DMS 273 treated with DMSO at 0.1 percent for 48 hours (cell line): ENCODE measurements around the gene STARD10.

Source experiments
- DNase-seq: peaks from one replicate; lab custom pipeline; 2025; lab: John Stamatoyannopoulos, UW

Gene STARD10

DNA sequence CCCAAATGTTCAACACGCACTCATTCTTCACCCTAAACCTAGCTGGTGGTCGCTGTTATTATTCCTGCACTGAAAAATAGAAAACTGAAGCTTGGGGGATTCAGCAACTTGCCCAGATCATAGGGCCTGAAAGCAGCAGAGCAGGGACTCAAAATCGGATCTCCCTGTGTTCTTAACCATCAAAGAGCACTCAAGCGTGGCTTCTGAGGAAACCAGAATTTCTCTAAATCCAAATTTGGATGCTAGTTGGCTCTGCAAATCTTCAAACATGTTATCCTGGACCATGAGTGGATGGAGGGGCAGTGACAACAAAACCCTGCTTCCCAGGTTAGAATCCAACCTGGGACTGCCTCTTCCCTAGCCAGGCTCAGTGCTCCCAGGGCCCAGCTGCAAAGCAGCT, 30.0 kb downstream of the STARD10 start:
- DNase-seq = no peak

DNA sequence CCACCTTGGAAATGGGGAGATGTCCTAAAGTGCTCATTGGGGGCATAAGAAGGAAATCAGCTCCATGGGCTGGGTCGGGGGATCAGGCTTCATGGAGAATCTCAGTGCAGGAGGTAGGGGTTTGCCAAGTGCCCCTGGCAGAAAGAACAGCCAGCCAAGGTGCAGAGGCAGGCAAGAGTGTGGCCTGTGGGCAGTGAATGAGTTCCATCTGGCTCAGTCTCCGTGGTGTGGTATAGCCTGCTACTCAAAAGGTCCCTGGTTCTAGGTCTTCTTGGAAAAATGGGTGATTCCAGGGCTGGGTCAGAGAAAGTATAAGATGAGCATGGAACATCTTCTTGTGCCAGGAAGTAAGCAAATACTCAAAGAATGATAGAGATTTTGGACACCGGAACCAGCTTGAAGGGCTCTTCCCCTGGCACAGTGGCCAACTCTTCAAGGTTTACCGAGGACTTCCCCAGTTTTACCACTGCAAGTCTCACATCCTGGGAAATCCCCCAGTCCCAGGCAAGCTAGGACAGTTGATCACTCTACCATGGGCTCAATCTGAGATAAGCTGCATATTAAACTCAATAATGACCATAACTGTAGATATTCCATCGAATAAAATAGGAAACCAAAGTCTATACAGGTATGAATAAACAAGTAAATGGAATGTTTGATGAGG, 31.1 kb downstream of the STARD10 start:
- DNase-seq = no peak

DNA sequence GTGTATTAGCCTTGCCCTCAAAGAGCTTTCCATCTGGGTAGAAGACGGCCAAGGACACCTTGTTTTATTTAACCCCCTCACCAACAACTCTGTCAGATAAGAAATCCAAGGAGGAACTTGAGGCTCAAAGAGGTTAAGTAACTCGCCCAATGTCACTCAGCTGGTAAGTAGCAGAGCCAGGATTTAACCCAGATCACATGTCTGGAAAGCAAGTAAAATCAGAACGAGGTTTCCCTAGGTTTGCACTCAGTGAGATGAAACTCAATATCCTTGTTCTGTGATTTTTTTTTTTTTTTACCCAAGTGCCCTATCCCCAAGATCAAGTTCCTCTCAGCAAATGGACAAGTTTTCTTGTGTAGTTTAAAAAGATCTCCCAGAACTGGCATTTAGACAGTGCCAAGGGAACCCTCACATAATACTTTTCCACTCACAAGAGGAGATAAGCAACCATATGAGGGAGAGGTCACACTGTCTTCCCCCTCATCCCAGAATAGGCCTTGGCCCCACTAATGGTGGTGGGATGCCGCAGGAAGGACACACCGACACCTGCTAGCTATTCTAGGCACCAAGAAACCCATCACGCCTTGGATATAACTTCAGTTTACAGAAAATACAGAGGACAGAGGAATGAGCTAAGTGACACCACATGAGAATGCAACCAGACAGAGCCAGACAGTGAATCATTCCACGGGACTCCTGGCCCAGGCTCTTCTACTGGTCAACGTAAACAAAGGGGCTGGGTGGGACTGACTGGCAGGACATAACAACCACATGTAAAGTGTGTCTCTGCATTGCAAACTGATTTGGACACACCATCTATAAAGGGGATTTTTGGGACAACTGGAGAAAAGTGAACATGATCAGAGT, 33.1 kb downstream of the STARD10 start:
- DNase-seq = no peak

- no peak for DNase-seq
Observed at GRCh38 chr11:72759468-72759985, 34.3 kb downstream of the STARD10 start.

DNA sequence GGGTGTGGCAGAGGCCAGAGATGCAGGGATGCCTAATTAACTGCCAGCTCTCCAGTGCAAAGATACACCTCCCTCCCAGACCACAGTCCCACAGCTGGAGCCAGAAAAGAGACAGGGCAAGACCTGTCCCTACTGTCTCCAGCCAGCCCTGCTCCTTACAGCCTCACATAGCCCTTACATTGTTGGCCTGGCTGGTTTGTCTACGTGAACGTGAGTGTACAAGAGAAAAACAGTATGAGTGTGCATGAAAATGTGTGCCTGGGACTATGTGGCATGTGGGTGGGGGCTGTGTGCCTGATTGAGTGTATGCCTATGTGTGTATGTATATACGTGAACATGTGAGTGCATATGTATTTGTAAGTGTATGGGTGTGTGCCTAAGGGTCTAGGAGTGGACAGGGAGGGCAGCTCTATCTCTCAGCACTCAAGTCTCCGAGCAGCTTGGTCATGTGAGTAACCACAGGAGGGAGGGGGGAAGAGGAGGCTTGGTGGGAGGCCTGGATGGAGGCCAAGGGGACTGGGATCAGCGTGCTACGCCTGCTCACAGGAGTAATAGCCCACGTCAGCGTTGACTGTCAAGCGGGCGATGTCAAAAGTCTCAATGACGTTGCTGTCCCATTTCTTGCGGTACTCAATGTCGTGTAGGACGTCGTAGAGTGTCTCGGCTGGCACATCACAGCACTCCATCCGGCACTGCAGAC, 35.0 kb downstream of the STARD10 start:
- no peak for DNase-seq

GRCh38 chr11:72758304-72758689, 35.5 kb downstream of the STARD10 start:
- no peak for DNase-seq

DNA sequence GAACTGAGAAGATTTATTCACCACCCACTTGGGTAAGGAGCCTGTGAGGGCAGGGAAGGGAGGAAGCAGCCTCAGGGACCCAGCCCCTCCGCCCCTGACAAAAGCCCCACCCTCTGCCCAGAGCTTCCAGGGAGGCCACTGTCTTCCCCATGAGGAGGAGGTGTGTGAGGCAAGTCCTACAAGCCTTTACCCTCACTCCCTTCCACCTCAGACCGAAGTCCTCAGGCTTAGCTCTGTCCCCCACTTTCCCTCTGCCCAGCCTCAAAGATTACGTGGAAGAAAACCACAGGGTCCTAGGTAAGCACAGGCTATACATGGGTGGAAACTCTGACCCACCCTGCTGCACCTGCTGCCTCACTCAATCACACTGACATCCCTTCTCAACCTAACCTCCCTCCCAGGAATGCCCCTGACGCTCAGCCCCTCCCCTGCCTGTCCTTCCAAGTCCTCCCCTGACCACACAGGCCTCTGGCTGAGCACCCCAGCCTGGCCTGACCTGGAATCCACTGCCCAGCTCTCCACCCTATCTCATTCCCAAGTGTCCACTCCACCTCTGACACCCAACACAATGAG, 38.0 kb downstream of the STARD10 start:
- no peak for DNase-seq

DNA sequence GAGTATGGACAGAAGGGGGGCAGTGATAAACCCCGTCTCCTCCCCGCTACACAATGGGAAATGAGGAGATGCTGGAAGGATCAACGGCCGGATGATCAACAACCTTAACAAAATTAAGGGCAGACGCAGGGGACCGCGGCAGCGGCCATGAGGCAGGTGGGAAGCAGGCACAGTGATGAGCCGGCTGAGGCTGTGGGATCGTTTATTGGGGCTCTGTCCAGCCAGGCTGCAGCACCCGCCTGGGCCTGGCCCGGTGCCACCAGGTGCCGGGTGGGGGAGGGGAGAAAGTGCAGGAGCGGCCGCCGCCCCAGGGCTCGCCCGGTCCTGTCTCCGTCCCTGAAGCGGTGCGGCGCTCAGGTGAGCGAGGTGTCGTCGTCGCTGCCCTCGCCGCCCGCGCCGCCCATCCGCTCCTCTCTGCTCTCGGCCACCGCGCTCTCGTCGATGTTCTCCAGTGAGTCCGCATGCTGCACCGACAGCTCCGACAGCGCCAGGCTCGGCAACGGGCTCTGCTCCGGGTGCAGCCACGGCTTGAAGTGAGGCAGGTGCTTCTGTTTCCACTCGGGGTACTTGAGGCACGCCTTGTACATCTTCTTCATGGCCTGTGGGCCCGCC, 39.2 kb downstream of the STARD10 start:
- DNase-seq = no peak

DNA sequence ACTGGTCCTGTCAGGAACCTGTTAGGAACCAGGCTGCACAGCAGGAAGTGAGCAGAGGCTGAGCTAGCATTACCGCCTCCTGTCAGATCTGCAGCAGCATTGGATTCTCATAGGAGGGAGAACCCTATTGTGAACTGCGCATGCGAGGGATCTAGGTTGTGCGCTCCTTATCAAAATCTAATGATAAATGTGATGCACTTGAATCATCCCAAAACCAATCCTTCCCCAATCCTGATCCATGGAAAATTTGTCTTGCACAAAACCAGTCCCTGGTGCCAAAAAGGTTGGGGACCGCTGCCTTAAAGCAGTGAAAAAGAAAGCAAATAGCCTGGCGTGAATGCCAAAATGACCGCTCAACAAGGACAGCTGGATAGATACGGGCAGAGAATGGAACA, 39.7 kb downstream of the STARD10 start:
- DNase-seq = no peak

DNA sequence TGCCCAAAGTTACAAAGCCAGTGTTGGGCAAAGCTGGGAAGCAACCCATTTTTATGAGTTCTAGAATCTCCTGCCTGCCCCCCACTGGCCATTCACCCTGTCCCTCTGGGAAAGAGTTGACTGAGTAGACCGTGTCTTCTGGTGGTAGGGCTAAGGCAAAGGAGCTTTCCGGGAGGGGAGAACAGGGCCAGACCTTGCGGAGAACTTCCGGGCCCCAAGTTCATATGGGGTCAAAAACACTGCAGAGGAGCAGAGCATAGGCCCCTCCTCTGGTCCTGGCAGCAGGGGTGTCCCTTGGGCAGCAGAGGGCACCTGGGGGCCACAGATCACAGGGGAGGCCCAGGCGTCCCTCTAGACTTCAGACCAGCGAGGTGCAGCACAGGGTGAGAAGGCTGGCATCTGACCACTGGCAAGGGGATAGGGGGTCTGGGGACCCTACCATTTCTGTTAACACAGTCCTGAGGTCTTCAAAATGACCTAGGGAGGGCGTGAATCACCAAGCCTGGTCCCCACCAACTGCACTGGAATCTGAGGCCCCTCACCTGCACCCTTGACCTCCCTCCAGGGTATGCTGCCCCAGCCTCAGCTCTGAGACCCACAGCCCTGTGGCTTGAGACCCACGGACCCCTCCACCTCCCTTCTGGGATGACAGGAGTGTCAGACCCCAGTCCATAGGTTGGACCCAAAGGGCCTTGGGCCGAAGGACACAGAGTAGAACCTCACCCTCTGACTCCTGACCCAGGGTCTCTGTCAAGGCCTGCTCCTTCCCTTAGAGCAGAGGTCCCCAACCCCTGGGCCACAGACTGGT, 40.3 kb downstream of the STARD10 start:
- DNase-seq = no peak

GRCh38 chr11:72752088-72752914, 41.5 kb downstream of the STARD10 start, which contains the start of gene ARAP1:
Gene ARAP1 (minus strand): TSS chr11:72752408. CDS start chr11:72727128, 25,280 bp downstream.
- DNase-seq = no peak

GRCh38 chr11:72751116-72752087, 42.4 kb downstream of the STARD10 start:
- no peak for DNase-seq

DNA sequence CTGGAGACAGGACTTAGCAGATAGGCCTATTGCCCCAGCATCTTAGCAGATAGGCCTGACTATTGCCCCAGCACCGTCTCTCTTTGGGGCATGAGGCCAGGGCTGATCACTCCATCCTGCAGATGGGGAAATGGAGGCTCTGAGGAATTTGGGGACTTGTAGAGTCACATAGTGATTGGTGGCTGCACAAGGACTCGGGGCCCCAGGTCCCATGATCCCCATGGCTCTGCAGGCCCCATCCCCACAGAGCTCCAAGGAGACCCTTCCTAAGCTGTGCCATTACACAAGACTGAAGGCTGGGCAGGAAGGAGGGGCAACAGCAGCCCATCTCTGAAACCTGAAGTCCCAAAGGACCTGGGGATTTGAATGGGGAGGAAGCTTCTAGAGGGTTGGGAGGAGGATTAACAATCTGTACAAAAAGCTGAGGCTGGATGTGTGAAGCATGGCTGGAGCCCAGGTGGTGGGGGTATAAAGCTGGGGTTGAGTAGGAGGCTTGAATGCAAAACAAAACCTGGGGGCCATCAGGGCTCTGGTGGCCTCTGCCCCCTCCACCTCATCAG, 43.2 kb downstream of the STARD10 start:
- DNase-seq = no peak

GRCh38 chr11:72750086-72750485, 43.8 kb downstream of the STARD10 start:
- no peak for DNase-seq

DNA sequence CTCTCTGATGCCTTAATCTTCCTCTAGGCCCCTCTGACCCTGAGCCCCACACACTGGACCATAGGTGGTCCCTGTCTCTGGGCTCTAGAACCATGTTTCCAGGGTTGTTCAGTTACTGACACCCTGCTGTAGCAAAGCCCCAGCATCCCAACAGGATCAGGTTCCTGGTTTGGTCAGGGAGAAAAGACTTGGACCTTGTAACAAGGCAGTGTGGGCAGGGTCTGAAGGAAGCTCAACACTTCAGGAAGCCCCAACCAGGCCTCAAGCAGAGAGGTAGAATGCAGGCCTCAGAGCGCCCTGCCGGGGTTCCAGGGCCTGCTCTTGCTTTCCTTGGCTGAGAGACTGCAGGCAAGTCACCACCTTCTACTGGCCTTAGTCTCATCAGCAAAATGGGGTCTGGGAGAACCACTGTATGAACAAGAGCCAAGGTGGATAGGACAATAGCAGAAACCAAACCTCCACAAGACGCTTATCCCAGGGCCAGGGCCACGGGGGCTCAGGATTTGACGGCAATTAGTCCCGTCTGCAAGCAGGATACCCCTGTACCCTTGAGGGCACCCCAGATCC, 46.5 kb downstream of the STARD10 start:
- DNase-seq = no peak

- no peak for DNase-seq
Observed at GRCh38 chr11:72746821-72747220, 47.0 kb downstream of the STARD10 start.

GRCh38 chr11:72745925-72746550, 47.8 kb downstream of the STARD10 start:
- DNase-seq = no peak

GRCh38 chr11:72745511-72745910, 48.3 kb downstream of the STARD10 start:
- no peak for DNase-seq
